B cell (primary cell): Measurements from ENCODE around the gene C9orf72. TPM values are rescaled to one million over a fixed set of nuclear protein-coding genes. Genes with fewer than 3 reads are reported as not detected.

Source experiments
- ATAC-seq: fragments of 200-7000 bp; cut with Tn5 transposase; one replicate; pipeline ENCODE4 v1.10.0; 2021; ENCODE audit warnings: low read depth, mild to moderate bottlenecking, moderate number of reproducible peaks, moderate library complexity
- CTCF ChIA-PET: fragments of 350-600 bp; sonication (Branson Sonifier 250); formaldehyde crosslinking; loops from one replicate; lab custom pipeline; 2021; ENCODE audit warnings: antibody characterized with exemption, inconsistent platforms; lab: Charles Lee
- POLR2A ChIA-PET: fragments of 350-600 bp; sonication (Branson Sonifier 250); formaldehyde crosslinking; loops from one replicate; lab custom pipeline; 2021; ENCODE audit warnings: antibody characterized with exemption; lab: Charles Lee
- DNase-seq: peaks from one replicate; pipeline ENCODE4 v3.0.0; 2013
- H2AFZ ChIP-seq: 2 replicates; pipeline ENCODE4 v1.6.1; 2012; ENCODE audit warnings: mild to moderate bottlenecking, low read depth, low read length; ENCODE audit not compliant: insufficient read depth, poor library complexity, severe bottlenecking
- H3K27ac ChIP-seq, 2 donors: 1 replicate in 1 of 2; 2 replicates in 1 of 2; pipeline ENCODE4 v1.5.1; 2012 to 2013; ENCODE audit warnings: low read length in 2 of 2, mild to moderate bottlenecking in 2 of 2, moderate library complexity in 1 of 2
- H3K27me3 ChIP-seq, 4 experiments: fragments of 200-600 bp in 1 of 4; sonication (generic) in 1 of 4; replicated peaks in 1 of 4; 1 replicate in 2 of 4; 2 replicates in 2 of 4; pipeline versions ENCODE4 v1.6.1 to v1.7.0; 2013 to 2016; ENCODE audit warnings: low read length in 3 of 4, mild to moderate bottlenecking in 2 of 4, mixed read lengths in 1 of 4, moderate library complexity in 1 of 4; ENCODE audit not compliant: insufficient read depth in 4 of 4, control insufficient read depth in 3 of 4; ENCODE audit errors: control extremely low read depth in 1 of 4
- H3K36me3 ChIP-seq, 2 experiments: replicated peaks in 1 of 2; 1 replicate in 1 of 2; 2 replicates in 1 of 2; pipeline versions ENCODE4 v1.6.1 to v1.7.1; 2013; ENCODE audit warnings: low read length in 1 of 2; ENCODE audit not compliant: insufficient read depth in 2 of 2, control insufficient read depth in 1 of 2; ENCODE audit errors: control extremely low read depth in 1 of 2, extremely low read depth in 1 of 2
- H3K4me1 ChIP-seq, 2 donors: fragments of 200-600 bp in 1 of 2; sonication (generic) in 1 of 2; 1 replicate in 1 of 2; 2 replicates in 1 of 2; pipeline versions ENCODE4 v1.5.1 to v1.6.1; 2013 to 2017; ENCODE audit warnings: low read length in 2 of 2; ENCODE audit not compliant: control insufficient read depth in 2 of 2, insufficient read depth in 2 of 2
- H3K4me2 ChIP-seq: replicated peaks from 2 replicates; pipeline ENCODE3; 2012; ENCODE audit warnings: mild to moderate bottlenecking, low read depth, low read length; ENCODE audit not compliant: poor library complexity, severe bottlenecking
- H3K4me3 ChIP-seq, 5 experiments: fragments of 200-600 bp in 1 of 5; sonication (generic) in 1 of 5; 1 replicate in 3 of 5; 2 replicates in 2 of 5; pipeline versions ENCODE4 v1.5.1 to v1.7.0; 2011 to 2016; ENCODE audit warnings: low read length in 4 of 5, mild to moderate bottlenecking in 4 of 5, low read depth in 2 of 5, control low read depth in 1 of 5, moderate library complexity in 1 of 5; ENCODE audit not compliant: insufficient read depth in 1 of 5; ENCODE audit errors: control extremely low read depth in 1 of 5, extremely low read depth in 1 of 5
- H3K79me2 ChIP-seq: fragments of 200-600 bp; sonication (generic); one replicate; pipeline ENCODE4 v1.6.0; 2016; ENCODE audit warnings: low read length; ENCODE audit not compliant: control insufficient read depth, insufficient read depth
- H3K9ac ChIP-seq: fragments of 200-600 bp; sonication (generic); 2 replicates; pipeline ENCODE4 v1.6.1; 2017; ENCODE audit warnings: mild to moderate bottlenecking, low read length, moderate library complexity
- H3K9me3 ChIP-seq, 3 donors: one replicate each; pipeline versions ENCODE4 v1.6.1 to v1.7.1; 2013; ENCODE audit warnings: low read length in 2 of 3; ENCODE audit not compliant: control insufficient read depth in 2 of 3, insufficient read depth in 1 of 3; ENCODE audit errors: control extremely low read depth in 1 of 3
- H4K20me1 ChIP-seq: 2 replicates; pipeline ENCODE4 v1.6.0; 2012; ENCODE audit warnings: mild to moderate bottlenecking, low read length; ENCODE audit not compliant: insufficient read depth, control insufficient read depth, poor library complexity, severe bottlenecking
- H3K27ac Mint-ChIP-seq: one replicate; pipeline ENCODE4 v1.8.0; 2021; ENCODE audit warnings: mixed read lengths
- H3K27me3 Mint-ChIP-seq: one replicate; pipeline ENCODE4 v1.8.0; 2021; ENCODE audit warnings: mixed read lengths
- H3K4me1 Mint-ChIP-seq: one replicate; pipeline ENCODE4 v1.8.0; 2021; ENCODE audit warnings: mixed read lengths
- H3K4me3 Mint-ChIP-seq: one replicate; pipeline ENCODE4 v1.8.0; 2021; ENCODE audit warnings: mixed read lengths
- H3K9me3 Mint-ChIP-seq: one replicate; pipeline ENCODE4 v1.8.0; 2022; ENCODE audit warnings: mixed read lengths; ENCODE audit not compliant: insufficient read depth
- CTCF ChIP-seq: fragments of 200-600 bp; IDR thresholded peaks from one replicate; pipeline ENCODE4 v1.8.0; 2022; ENCODE audit warnings: antibody characterized with exemption, mild to moderate bottlenecking
- EZH2 ChIP-seq: IDR thresholded peaks from 2 replicates; pipeline ENCODE4 v1.6.1; 2012; ENCODE audit warnings: borderline replicate concordance, low read depth, mild to moderate bottlenecking, moderate library complexity, low read length; ENCODE audit not compliant: insufficient read depth, poor library complexity, severe bottlenecking
- WGBS: methylation state at CpG from one replicate; pipeline ENCODE4 v1.1.5; 2013; ENCODE audit warnings: missing lambda C conversion rate; ENCODE audit not compliant: insufficient coverage; 5-methylcytosine and 5-hydroxymethylcytosine counted together
- intact Hi-C: fragments of 100-400 bp; cut with micrococcal nuclease; formaldehyde crosslinking; loops from one replicate; pipeline ENCODE4 v1.10.0; 2022
- polyA plus RNA-seq: library from polyadenylated mRNA; depleted of rRNA; stranded (reverse); fragments of >200 nt; gene quantifications from 2 replicates; pipeline ENCODE4 v1.2.3, GENCODE V29; 2012
- total RNA-seq, 2 donors: library from RNA; stranded (reverse); fragments of 120-200 nt in 1 of 2; gene quantifications; 1 replicate in 1 of 2; 2 replicates in 1 of 2; pipeline versions ENCODE4 v1.2.3 to v1.2.4, GENCODE V29; 2013 to 2022

The C9orf72 gene
- total and polyA plus RNA-seq, 2 donors (not counting 1 experiment from before 2014, with no cell fraction given): 18.3 to 27.6 TPM

GRCh38 chr9:27497883-27498417 lies 75.3 kb downstream of the C9orf72 start:
- Histone ChIP-seq H2AFZ (no peak overlapping the region), H4K20me1 (no peaks in the 10 kb centered on the region), H3K9me3 (peaks cover 0 to 6% (median 0%) of the 10 kb centered on the region in 3 donors), H3K9ac (no peak overlapping the region), H3K36me3 (no peaks in the 10 kb centered on the region), H3K27ac (no peak overlapping the region), H3K79me2 (peaks cover 57% of the 10 kb centered on the region), H3K4me1 (peaks cover 16 to 22% of the 10 kb centered on the region in 2 donors), H3K4me3 (no peak overlapping the region), H3K4me2 (no peak overlapping the region), H3K27me3 (no peaks in the 10 kb centered on the region)
- WGBS: 97% methylated on average over 7 of the region's 11 CpGs
- Mint-ChIP-seq H3K4me1 (peaks cover 57% of the 10 kb centered on the region), H3K9me3 (no peaks in the 10 kb centered on the region), H3K4me3 (no peak overlapping the region), H3K27me3 (no peaks in the 10 kb centered on the region), H3K27ac (no peak overlapping the region)
- intact Hi-C loops: no loop called here
- POLR2A ChIA-PET: no interaction called here
- no peak for DNase-seq
- CTCF ChIA-PET: no interaction called here
- ATAC-seq: no peak
- TF ChIP-seq EZH2 (no peak), CTCF (no peak)

Other genes with a start within 250 kb of the C9orf72 start
- gene IFNK, start 49.2 kb downstream of the C9orf72 start, total RNA-seq: not detected in 2 replicates
- gene IFNK, start 49.2 kb downstream of the C9orf72 start, polyA plus RNA-seq: not detected in 2 replicates
- gene MOB3B, start 43.7 kb downstream of the C9orf72 start, total RNA-seq: 7.3 and 7.6 TPM in 2 replicates
- gene MOB3B, start 43.7 kb downstream of the C9orf72 start, polyA plus RNA-seq: 7.9 and 11.4 TPM in 2 replicates